HG03095 (cell line): ENCODE results near the gene CHPF2.

ENCODE experiments used
- ATAC-seq: cut with Tn5 transposase; IDR thresholded peaks from one replicate; pipeline ENCODE4 v1.9.1; 2021; ENCODE audit warnings: moderate library complexity; ENCODE audit not compliant: unreplicated experiment

CHPF2 gene

DNA sequence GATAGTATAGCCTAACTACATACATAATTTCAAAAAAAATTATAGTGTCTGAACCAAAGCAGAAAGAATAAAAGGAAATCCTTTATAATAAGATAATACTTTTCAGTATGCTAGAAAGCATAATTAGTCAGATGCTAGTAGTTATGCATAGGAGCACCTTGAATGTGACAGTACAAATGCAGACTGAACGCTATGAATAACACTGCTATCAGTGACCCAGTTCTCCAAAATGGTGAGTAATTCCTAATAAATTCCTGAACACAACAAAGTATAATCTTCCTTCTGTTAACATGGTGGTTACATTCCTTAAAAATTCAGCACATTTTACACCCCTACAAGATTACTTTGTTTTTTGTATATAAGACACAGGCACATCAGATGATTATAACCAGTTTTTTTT lies 1.2 kb upstream of the CHPF2 start:
- ATAC-seq = no peak

DNA sequence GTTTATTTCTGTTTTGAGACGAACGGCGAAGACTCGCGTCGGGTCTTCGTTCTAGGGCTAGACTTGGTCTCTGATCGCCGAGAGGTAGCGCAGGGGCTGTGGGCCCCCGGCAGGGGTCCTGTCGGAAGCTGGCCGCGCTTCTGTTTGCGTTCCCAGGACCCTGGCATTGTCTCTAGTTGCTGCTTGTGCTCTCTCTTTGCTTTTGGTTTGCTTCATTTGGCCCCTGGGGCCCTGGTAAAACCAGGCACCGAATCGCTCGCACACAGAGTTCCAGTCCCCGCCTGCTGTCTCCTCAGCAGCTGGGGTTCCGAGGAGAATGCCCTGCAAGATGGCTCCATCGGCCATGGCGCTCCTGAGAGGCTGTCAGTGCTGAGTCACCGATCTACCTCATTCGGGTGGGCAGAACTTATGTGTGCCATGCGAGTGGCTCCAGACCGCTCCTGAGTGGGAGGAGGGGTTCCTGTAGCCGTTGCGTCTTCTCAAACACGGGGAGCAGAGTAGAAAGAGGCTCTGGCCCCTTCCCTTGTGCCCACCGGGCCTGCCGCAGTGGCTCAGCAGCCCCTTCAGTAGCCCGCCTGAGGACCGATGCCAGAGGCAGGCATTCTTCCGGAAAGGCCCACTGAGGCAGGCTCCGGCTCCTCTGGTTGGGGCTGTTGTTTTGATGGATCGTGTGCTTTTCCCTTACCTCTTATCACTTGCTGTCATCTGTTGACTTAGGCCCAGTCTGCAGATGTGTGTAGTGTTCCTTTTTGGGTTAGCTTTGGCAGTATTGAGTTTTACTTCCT lies 826 bp downstream of the CHPF2 start:
- ATAC-seq = no peak

DNA sequence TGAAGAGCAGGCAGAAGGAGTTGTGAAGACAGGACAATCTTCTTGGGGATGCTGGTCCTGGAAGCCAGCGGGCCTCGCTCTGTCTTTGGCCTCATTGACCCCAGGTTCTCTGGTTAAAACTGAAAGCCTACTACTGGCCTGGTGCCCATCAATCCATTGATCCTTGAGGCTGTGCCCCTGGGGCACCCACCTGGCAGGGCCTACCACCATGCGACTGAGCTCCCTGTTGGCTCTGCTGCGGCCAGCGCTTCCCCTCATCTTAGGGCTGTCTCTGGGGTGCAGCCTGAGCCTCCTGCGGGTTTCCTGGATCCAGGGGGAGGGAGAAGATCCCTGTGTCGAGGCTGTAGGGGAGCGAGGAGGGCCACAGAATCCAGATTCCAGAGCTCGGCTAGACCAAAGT lies 1.5 kb downstream of the CHPF2 start:
- ATAC-seq = no peak

DNA sequence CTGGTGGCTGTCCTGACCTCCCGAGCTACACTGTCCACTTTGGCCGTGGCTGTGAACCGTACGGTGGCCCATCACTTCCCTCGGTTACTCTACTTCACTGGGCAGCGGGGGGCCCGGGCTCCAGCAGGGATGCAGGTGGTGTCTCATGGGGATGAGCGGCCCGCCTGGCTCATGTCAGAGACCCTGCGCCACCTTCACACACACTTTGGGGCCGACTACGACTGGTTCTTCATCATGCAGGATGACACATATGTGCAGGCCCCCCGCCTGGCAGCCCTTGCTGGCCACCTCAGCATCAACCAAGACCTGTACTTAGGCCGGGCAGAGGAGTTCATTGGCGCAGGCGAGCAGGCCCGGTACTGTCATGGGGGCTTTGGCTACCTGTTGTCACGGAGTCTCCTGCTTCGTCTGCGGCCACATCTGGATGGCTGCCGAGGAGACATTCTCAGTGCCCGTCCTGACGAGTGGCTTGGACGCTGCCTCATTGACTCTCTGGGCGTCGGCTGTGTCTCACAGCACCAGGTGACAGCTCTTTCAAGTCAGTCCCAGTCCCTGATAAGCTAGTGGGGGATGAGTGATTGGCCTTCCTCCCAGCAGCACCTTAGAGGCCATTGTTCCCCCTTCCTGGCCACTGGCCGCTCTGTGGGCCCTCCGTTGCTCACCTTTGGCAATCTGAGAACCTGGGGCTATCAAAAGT lies 3.0 kb downstream of the CHPF2 start:
- ATAC-seq = no peak

DNA sequence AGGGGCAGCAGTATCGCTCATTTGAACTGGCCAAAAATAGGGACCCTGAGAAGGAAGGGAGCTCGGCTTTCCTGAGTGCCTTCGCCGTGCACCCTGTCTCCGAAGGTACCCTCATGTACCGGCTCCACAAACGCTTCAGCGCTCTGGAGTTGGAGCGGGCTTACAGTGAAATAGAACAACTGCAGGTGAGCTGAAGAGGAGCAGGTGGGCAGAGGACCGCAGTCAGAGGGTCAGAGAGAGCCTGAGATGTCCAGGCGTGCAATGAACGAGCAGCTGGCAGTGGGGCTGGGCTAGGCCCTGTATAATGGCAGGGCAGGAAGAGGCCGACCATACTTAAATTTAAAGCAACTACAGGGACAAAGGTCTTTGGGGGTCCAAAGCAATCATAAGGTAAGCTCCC lies 4.1 kb downstream of the CHPF2 start:
- no peak for ATAC-seq

DNA sequence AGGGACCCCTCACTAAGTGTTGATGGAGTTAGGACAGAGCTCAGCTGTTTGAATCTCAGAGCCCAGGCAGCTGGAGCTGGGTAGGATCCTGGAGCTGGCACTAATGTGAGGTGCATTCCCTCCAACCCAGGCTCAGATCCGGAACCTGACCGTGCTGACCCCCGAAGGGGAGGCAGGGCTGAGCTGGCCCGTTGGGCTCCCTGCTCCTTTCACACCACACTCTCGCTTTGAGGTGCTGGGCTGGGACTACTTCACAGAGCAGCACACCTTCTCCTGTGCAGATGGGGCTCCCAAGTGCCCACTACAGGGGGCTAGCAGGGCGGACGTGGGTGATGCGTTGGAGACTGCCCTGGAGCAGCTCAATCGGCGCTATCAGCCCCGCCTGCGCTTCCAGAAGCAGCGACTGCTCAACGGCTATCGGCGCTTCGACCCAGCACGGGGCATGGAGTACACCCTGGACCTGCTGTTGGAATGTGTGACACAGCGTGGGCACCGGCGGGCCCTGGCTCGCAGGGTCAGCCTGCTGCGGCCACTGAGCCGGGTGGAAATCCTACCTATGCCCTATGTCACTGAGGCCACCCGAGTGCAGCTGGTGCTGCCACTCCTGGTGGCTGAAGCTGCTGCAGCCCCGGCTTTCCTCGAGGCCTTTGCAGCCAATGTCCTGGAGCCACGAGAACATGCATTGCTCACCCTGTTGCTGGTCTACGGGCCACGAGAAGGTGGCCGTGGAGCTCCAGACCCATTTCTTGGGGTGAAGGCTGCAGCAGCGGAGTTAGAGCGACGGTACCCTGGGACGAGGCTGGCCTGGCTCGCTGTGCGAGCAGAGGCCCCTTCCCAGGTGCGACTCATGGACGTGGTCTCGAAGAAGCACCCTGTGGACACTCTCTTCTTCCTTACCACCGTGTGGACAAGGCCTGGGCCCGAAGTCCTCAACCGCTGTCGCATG lies 5.2 kb downstream of the CHPF2 start:
- no peak for ATAC-seq

DNA sequence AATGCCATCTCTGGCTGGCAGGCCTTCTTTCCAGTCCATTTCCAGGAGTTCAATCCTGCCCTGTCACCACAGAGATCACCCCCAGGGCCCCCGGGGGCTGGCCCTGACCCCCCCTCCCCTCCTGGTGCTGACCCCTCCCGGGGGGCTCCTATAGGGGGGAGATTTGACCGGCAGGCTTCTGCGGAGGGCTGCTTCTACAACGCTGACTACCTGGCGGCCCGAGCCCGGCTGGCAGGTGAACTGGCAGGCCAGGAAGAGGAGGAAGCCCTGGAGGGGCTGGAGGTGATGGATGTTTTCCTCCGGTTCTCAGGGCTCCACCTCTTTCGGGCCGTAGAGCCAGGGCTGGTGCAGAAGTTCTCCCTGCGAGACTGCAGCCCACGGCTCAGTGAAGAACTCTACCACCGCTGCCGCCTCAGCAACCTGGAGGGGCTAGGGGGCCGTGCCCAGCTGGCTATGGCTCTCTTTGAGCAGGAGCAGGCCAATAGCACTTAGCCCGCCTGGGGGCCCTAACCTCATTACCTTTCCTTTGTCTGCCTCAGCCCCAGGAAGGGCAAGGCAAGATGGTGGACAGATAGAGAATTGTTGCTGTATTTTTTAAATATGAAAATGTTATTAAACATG lies 6.0 kb downstream of the CHPF2 start:
- ATAC-seq = no peak

DNA sequence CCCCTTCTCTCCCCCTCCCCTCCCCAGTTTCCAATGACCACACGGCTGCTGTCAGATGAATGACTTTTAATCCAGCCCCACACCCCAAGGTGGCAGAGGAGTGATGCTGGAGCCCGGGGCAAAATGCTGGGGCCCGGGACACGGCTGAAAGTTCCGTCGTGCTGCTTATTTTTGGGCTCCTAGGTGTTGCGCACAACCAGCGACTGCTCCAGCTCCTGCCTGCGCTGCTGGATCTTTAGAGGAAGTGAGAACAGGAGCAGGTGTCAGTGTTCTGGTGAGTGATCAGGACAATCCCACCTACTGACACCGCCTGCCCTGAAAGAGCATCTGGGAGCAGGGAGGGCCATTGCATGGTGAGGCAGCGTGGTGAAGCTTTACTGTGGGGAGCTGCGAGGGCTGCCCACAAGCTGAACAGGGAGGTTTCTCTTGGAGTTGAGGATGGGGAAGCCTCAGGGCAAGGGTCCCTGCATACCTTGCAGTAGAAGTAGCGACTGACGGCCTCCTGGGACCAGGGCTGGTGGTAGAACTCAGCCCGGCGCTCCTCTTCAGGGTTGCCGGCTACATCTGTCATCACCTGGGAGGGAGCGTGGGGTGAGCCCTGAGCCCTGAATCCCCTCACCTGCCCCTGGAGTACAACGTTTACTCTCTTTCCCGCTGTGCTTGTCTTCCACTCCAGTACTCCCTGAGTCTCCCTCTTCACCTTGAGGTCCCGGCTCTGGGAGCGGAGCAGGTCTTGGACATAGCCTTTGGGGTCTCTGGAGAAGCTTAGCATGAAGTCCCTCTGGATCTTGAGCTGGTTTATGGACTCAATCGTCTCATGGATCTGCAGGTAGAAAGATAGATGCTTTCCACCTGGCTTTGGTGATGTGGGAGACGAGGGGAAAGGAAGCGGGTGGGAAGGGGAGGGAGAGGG lies 6.9 kb downstream of the CHPF2 start:
- ATAC-seq = no peak

DNA sequence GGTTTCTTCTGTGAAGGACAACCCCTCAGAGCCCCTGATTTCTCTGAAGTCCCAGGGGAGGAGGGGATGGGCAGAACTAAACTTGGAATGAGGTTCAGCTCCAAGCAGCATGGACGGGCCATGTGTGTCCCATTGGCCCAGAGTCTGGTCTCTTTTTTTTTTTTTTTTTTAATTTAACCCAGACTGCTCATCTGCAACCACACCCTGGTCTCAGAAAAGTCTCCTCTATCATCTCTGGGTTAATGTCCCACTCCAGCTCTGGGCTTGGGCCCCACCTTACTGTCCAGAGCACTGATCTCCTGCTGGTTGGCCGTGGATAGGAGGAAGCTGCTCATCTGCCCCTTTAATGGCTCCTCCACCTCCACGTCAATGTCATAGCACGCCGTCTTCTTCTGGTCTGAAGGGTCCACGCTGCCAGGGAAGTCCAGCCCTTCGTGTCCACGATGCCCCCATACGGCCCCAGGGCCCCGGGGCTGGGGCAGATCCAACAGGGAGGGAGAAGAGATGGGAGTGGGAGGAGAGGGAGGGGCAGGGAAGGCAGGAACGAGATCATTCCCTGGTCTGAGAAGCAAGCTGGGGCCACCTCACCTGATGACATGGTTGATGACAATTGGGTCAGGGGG lies 7.7 kb downstream of the CHPF2 start:
- ATAC-seq = no peak

DNA sequence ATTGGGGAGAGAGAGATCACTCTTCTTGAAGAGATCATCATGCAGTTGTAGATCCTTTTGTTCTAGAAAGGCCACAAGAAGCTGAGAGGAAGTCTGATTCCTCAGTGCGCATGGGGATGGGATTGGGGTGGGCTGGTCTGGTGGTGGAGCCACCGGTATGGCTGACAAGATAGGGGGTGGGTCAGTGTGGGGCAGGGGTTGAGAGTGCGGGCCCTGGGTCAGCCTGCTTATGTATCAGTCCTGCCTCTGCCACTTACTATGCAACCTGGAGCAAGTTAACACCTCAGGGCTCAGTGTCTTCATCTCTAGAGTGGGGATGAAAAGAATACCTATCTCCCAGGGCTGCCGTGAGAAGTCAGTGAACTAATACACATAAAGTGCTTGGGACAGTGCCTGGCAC lies 8.3 kb downstream of the CHPF2 start:
- ATAC-seq = no peak

DNA sequence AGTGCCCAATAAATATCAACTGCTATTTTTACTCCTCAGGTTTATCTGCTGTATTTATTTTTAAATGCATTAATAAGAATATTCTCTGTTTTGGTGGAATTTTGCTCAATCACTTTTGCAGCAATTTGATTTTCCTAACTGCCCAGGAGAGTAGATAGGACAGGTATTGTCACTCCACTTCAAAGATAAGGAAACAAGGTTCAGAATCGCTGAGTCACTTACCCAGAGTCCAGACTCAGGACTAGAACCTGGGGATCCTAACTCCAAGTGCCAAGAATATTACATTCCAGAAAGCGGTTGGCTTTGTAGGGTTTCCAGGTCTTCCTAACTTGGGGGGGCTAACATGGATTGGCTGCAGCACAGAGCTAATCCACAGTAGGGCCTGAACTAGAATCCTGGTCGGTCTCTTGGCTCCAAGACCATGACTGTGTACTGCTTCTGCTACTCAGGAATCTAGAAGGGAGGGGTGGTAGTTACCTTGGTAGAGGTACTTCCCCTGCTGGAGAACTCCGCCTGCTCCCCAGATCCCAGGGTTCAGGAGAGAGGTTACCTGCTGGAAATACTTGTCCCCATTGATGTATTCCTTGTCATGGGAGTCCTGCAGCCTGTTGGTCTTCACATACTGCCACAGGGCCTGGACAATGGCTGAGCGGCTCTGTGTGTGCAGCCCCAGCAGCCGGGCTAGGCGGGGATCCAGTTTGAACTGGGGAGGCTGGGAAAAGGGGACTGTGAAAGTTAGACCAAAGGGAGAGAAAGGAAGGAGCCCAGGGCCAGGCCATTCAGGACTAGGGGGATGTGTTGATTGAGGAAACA lies 8.9 kb downstream of the CHPF2 start:
- ATAC-seq = no peak

DNA sequence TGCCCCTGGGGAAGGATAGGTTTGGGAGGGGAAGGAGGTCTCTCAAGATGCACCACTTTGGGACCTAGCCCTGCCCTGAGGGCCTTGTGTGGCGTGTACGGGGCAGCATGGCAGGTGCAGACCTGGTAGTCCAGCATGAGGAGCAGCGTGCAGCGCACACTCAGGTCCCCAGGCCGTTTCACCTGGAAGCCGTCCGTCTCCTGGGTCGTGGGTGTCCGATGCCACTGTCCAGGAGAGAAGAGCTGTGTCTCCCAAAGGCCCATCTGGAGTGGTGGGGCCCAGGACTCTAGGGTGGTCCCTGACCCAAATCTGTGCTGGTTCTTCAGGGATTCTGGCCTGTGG lies 9.4 kb downstream of the CHPF2 start:
- ATAC-seq = no peak

DNA sequence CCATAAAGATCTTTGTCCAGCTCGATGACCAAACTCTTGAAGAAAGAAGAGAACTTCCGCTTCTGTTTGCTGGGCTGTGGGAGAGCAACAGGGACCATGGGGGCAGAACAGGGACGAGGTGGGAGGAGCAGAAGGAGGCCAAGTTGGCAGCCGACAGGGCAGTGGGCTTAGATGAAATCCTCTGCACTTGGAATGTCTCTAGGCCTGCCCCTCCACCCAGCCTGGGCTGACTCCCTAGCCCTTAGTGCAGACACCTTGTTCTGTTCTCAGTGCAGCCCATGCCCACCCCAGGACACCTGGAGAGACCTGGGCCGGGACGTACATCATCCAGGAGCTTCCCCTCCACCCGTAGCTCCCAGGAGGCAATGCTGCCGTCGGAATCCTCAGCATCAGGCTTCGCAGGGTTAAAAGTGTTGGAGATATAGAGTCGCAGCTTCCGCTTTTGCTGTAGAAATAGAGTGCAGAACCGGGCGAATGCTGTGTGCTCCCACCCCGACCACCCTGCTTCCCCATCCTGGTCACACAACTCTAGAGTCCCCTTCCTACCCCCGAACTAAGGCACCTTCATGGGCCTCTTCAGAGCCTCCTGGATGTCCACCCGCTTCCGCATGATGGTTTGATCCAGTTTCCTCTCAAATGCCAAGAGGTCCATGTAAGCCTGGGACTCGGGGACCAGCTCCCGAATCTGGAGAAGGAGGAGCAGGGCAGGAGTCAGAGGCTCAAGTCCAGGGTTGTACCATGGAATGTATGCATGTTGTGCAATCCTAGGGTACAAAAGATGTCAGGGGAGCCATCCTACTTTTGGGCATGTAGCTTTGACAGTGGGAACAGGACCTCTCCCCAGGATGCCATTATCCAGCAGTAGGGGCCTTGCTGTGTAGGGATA lies 10.1 kb downstream of the CHPF2 start:
- no peak for ATAC-seq

DNA sequence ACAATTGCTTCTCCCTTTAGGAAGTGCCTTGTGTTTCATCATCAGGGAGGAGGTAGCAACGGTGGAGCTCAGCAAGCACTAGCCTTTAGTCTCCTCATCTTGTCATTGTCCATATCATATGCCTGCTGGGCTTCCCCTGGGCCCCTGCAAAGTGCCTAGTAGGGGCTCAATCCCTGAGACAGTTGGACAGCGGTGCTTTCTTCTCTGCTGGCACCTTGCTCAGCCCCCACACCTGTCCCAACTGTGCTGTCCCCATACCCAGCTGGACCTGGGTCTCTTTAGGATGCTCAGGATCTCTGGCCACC lies 10.7 kb downstream of the CHPF2 start:
- ATAC-seq = no peak

DNA sequence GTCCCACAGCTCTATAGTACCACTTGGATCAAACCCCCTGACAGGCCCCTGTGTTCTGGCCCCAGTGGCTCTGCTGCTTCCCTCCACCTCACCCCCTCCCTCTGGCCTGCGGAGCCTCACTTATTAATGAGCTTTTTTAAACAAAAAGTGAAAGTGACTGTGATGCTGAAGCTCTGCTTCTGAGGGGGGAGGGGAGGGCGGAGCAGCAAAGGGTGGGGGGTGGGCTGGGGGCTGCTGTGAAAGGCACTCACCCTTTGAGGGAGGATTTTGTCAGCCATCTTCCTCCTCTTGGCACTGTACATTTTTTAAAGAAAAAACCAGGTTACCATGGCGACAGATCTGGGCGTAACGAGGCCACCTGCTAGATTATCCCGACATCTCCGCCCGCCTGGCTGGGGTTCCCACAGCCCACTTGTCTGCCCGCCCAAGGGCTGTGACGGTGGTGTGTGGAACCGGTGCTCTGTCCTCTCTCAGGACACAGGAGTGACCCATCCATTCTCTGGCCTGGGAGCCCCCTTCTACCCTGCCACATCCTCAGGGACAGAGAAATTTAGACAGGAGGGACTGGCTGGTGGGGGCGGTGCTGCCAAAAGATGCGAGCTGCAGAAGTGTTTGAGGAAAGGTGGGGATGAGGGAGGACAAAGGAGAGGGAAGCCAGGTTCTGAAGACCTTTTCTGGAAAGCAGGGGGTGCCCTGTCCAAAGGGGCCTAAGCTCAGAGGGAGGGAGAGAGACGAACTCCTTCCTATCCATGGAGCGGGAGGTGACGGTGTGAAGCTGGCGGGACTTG lies 11.3 kb downstream of the CHPF2 start:
- no peak for ATAC-seq

DNA sequence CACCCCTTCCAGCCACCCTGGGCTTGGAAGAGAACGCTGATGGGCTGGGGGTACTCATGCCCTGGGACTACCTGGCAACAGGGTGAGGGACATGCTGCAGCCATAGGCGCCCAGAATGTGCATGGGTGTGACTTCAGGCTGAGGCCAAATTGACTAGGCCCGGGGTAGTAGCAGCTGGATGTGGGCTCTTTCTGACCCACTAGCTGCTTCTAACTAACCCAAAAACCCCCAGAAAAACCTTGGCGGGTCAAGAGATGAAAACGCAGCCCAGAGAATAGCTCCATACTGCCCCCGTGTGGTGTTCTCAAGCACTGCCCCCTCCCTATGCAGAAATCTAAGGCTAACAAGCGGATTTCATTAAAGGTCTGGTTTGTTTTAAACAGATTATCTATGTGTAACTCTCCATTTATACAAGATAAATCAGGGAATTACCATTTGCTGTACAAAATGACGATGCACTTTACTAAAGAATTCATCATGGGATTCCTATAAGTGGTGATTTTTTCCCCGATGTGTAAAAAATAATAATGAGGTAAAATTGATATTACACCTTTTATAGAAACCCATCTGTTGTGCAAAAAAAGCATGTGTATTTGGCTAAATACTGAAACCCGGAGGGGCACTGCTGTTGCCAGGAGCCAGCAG lies 12.0 kb downstream of the CHPF2 start:
- no peak for ATAC-seq

DNA sequence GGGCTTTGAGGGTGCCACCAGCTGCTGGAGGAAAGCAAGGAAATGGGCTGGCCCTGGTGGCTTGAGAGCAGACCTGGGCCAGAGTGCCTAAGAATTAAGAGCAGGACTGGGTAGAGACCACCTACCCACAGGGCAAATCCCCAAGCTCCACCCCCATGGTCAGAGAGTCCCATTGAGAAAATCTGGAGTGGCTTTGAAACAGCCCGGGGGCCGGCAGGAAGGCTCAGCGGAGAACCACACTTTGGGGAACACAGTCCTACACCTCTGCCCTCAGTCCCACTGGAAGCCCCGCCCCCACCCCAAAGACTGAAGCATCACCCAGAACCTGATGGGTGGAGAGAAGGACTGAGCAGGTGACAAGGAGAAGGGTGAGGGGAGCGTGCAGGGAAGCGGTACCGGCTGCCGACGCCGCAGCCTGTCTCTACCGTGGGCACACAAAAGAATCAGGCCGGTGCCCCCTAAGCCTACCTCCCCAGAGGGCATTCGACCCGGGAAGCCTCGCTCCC lies 12.6 kb downstream of the CHPF2 start:
- no peak for ATAC-seq
